CD4-positive, alpha-beta T cell treated with Interleukin-15 for 4 hours (primary cell): Measurements from ENCODE around the gene CRP.
"Not testable (repeated sequence)": the region's sequence is repeated elsewhere in the genome, so short reads cannot be mapped to it uniquely, and the experiment has no call there.

Experiments used
- DNase-seq: peaks from one replicate; pipeline ENCODE4 v3.0.0-alpha.2; 2020; ENCODE audit warnings: low spot score

The CRP gene

GRCh38 chr1:159714529-159714928 is at the start of gene CRP:
TSS of gene CRP (minus strand) at chr1:159714589. CDS start at chr1:159714485, 104 bp downstream.
- no peak for DNase-seq

DNA sequence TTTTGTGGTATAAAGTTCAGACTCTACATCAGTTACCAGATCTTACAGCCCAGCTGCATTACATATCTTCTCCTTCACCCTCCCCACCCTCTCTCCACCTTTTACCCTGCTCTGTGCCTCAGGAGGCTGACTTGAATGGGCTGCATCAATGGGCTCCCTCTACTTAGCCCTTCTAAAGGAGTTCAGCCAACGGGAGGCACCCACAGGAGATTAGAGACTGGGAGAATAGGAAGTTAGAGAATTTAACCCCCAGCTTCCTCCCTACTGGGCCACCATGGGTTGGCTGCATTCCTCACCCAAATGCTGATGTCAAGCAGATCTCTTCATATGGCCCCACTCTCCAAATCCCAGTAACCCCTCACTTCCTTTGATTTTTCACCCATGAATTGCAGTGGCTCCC is 49.3 kb upstream of the CRP start:
- DNase-seq, result no peak

DNA sequence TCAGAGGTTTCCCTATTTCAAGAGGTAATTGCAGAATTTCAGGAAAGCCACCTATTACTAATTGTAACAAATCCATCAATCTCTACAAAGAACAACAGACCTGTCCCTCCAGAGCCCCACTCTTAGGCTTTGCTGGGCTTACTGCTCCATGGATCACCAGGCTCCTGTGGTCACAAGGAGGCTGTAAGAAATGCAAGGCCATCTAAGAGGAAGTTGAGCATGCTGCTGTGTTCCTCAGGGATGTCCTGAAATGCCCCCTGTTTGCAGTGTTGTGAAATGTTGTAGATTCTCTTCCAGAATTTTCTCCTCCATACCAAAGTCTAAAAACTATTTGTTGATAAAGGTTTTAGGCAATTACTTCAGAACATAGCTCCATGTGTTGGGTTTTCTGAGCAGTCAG is 42.0 kb upstream of the CRP start:
- DNase-seq, result no peak

GRCh38 chr1:159755451-159756007 is 41.1 kb upstream of the CRP start:
- no peak for DNase-seq

GRCh38 chr1:159753386-159753785 is 39.0 kb upstream of the CRP start:
- no peak for DNase-seq

DNA sequence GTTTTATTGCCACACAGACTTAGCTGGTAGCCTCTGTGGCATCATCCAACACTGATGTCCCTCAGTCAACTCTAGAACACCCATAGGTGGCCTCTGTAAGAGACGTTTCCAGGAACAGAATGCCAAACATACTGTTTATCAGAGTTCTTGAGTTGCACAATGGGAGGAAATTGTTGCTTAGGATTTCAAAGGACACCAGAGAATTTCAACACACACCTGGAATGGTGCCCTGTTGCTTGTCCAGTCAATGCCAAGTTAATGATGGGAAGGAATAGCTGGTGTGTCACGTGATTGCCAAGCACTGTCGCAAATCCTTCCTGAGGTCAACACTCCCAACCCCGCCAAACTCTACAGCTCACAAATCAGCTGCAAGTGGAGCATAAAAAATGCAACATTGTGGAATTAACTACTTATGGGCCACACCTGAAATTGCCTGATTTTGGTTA is 37.8 kb upstream of the CRP start:
- DNase-seq, result no peak

DNA sequence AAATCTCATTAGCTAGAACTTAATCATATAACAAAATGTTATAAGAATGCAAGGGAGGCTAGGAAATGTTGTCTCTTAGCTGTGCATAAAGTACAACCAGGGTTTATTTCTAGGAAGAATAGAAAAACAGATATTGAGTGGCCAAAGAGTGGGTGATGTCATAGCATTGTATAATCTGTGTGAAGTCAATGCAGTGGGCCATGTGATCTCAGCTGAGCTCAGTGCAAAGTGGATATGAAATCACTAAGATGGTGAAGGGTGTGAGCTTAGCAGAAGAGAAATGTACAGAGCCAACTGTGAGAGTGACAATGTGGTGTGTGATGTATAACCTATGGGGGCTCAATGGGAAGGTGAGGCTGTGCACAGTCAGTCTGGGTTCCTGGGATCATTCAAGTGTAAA is 36.6 kb upstream of the CRP start:
- no peak for DNase-seq

DNA sequence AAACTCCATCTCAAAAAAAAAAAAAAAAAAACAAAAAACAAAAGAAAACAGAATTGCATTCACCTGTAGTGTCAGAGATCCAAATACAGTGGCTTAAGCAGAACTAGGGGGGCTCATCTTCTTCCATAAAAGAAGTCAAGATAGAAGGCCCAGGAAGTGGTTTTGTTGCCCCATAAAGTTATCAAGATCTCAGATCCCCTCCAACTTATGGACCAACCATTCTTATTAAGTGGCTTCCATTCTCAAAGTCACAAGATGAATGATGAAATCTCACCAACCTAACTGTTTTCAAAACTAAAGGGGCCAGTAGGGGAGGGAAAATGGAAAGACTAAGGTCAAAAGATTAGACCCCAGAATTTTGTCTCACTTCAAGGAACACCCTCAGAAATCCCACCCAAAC is 36.2 kb upstream of the CRP start:
- DNase-seq, result no peak

- DNase-seq, result no peak
These were observed 35.2 kb upstream of the CRP start for GRCh38 chr1:159749630-159750029.

GRCh38 chr1:159748370-159748769 is 34.0 kb upstream of the CRP start:
- no peak for DNase-seq

DNA sequence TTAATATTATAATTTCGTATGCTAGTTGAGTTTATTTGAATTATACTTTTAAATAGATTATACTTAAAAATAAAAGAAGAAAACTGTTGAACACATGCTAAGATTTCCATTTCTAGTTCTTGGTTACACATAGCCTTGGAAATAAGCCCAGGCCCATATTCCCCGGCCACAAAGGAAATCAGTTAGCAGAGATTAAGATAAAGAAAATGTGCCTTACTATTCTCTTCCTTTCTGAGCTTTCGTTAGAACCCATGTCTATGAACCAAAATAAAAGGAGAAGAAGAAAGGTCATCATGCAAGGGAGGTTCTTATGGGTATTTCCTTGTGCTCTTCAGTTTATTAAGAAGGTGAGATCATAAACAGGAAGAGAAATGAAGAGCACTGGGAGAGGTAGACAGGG is 32.3 kb upstream of the CRP start:
- DNase-seq, result no peak

DNA sequence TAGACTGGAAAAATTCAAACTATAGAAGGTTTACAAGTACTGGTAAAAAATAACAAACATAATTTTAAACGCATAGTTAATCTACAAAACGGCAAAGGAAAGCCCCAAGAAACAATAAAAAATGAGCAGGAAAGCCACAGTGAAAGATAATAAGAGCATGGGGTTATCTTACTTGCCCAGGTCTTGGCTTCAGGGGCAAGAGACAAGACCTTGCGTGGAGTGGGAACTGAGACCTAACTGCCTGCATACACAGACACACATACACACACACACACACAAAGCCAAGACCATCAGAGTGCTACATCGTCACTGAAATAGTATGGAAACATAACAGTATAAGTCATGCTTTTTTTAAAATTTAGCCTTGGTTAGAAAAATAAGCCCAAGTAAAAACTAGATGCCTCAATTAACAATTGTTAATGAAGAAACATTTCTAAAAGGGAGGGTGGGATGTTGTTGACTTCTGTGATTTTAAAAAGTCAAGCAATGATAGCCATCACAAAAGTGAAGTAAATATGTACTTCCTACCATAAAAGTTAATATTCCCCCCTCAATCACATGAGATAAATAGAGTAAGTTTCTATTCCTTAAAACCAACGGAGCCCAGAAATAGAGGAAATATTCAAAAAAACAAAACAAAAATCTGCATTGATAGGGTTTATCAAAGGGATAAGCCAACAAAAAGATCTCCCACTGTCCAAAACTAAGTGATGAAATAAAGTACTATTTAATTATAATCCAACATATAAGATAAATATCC is 29.4 kb upstream of the CRP start:
- no peak for DNase-seq

DNA sequence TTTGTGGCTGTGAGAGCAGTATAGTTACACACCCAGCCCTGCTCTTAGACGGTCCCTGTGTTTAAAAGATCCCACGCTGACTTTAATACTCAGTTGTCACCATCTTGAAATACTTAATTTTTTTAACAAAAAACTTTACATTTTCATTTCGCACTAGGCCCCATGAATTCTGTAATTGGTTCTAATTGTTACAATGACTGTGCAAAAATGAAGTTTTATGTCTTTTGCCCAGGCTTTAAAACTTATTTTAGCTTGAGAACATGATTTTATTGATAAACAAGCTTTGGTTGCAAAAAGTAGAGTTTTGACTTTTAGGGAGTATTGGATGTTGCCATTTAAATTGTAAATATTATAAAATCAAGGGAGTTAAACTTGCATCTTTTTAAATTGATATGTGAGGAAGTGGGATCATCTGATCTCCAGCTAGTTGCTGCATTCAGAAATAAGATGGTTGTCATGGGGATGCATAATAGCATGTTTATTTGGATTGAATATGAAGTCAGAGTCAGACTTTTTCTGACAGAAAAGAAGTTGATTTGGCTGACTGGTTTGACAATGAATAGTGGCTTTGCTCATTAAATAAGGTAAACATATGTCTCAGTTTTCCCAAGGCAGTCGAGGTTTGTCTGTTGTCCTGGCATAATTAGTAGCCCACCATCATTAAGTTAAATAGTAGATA is 23.0 kb upstream of the CRP start:
- DNase-seq, result no peak

DNA sequence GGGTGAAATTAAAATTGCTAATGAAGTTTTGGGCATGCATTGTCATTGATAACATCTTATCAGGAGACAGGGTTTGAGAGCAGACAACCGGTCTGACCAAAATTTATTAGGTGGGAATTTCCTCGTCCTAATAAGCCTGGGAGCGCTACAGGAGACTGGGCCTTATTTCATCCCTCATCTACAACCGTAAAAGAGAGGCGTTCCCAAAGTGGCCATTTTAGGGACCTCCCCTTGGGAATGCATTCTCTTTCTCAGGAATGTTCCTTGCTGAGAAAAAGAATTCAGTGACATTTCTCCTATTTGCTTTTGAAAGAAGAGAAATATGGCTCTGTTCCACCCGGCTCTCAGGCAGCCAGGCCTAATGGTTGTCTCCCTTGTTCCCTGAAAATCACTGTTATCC is 8.8 kb upstream of the CRP start:
- not testable (repeated sequence) for DNase-seq

DNA sequence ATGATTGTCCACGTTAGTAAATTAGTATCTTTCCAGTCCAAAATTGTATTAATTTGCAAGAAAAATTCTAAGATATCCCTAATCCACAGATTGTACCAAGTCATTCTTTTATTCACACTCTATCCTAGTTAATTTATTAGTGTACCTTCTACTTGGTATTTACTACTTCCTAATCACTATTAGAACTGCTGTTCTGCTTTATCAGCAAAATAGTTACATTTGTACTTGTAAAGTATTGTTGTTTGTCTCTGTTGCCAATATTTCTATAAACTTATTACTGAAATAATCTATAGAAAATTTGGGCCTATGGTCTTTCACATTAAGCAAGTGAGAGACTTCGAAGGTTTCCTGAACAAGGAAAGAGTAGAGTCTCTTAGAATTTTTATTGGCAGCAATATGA is 5.6 kb upstream of the CRP start:
- DNase-seq, result no peak

DNA sequence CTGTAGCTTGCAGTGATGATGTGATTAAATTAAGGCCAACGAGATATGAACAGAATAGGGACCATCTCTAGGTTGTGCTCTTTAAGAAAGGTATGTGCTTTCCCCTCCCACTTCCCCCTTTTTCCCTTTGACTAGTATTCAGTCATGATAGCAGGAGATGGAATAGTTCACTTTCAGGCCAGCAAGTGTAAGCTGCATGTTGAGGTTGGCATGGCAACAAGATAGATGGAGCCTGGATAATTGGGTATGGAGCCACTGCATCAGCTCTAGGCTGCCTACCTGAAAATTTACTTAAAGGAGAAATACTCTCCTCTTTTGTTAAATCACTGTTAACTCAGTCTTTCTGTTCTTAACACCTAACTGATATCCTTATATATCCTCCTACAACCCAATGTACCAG is 1.5 kb upstream of the CRP start:
- no peak for DNase-seq

DNA sequence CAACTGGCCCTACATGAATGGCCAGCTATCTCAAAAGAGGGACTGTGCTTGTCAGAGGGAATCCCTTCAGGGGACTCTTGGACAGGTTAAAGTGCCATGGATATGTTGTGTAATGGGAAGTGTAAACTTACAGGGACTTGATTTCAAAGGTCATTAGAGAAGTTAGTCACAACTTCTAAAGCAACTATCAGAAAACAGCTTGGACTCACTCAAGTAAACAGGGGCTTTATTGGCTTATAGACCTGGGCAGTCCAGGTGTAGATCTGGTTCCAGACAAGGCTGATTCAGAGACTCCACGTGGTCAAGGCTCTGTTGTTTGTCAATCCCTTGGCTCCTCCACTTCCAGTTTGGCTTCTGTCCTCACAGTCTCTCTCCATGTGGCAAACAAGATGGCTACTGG is 2.3 kb downstream of the CRP start:
- DNase-seq, result no peak

DNA sequence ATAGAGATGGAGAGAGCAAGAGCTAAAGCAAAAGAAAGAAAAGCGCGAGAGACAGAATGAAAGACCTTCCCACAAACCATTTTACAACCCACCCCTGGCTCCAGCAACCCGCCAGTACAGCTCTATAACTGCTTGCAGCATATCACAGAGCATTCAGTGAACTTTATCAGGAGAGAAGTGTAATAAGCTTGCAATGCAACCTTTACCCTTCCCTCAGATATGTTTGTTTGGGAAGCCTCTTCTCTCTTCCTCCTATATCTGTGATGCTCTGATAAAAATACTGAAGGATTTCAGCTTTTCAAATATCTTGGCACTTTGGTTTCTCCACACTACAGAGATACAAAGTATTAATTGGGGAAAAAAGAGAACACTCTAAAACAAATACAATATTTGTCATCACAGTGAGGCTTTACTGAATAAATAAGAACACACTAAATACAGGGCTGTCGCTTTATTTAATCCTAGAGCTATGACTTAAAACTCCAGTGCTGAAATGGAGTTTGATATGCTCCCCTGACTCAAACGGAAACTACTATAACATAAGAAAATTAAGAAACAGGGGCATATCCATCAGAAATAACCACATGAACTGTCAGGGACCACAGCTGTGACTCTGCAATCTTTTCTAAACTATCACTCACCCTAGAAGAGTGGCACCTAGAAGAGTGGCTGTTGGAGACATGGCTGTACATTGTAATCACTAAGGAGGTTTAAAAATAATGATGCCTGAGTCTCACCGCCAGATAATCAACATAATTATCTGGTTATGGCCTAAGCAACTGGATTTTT is 6.7 kb downstream of the CRP start:
- no peak for DNase-seq

DNA sequence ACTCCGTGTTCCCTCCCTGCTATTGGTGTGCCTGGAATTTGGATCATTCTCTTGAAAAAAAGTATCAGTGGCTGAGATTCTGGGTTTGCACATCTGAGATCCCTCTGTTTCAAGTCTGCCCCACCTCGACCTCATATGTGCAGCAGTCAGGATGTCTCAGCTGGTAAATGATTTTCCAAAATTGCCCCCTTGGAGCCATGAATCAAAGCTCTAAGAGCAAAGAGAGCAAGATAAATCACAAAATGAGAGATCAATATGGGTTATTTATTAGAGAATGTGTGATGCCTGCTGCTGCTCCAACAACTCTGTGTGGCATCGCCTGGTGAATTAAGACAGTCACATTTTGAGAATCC is 8.5 kb downstream of the CRP start:
- DNase-seq, result no peak

DNA sequence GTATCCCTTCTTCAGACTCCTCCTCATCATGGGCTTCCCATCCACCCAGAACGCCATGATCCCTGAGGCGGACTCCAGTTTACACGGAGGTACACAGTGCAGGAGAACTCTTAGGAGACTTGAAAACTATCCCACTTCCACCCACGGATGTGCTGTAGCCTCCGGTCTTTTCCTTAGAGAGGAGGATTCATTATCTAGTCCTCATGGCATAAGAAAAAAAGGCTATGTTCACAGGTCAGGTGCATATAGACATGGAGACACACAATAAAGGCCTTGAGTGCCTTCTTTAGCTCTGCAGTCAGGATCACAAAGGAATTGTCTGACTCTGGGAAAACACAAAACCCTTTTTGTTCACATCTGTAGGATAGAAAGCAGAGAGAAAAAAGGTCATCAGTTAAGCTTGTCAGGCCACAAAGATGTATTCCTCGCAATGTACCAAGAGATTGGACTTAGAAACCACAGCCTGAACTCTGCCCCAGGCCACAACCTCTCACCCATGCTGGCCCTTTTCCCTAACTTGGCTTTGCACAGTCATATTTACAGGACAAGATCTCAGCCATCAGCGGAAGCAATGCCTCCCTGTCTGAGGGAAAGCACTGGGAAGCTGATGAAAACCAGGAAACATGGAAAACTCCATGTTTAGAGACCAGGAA is 9.0 kb downstream of the CRP start:
- DNase-seq, result no peak

- DNase-seq, result no peak
These were observed 9.9 kb downstream of the CRP start for GRCh38 chr1:159704481-159704880.

GRCh38 chr1:159700312-159700711 is 14.1 kb downstream of the CRP start:
- DNase-seq, result no peak
